Measurements from ENCODE around the gene ZNF93. TPM values are rescaled to one million over a fixed set of nuclear protein-coding genes. Genes with fewer than 3 reads are reported as not detected.
"Not testable (repeated sequence)": the region's sequence is repeated elsewhere in the genome, so short reads cannot be mapped to it uniquely, and the experiment has no call there.

The ZNF93 gene
- total RNA-seq, 1 donor from 2014 or later: 3.9 TPM

DNA sequence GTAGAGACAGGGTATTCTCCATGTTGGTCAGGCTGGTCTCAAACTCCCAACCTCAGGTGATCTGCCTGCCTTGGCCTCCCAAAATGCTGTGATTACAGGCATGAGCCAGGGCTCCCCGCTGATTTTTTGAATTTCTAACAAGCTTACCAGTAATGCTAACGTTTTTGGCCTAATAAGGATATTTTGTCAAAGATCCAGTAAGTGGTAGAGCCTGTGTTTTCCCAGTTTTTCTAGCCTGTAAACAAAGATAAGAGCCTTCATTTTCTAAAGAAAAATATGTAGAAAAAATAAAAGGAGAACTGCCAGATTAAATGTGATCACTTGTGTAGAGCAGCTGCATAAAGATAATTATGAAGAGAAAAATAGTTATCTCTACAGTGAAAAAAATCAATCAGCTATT, 37.7 kb downstream of the ZNF93 start:
- DNase-seq (ENCODE audit: low spot score): no peak

DNA sequence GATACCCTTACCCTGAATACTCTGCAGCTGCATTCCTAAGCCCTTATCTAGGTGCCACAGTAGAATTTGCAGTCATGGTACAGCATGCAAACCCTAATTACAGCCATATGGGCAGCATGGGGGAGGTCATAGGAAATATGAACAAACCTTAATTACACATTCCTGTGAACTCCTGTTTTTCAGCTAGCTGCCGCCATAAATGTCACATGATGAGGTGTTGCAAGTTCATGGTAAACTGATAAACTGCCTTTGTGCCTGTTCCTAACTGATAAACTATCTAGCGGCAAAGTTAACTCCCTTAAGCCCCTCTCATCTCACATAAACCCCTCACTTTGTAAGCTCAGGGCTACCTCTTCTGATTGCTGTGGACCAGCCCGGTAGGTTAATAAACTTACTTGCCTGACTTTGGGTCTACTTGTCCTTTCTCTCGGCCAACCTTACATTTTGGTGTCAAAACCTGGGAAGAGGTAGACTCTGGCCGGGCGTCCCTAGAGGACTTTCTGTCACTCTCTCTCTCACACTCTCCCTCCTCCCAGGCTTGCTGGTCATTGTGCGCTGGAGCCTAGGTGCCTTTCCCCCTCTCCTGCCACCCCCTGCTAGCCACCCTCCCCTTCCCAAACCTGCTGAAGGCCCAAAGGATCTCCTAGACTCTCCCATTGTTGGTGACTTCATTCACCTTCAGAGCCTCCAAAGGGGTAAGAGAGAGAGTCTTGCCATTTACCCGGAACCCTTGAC, 43.3 kb downstream of the ZNF93 start:
- no peak for DNase-seq (ENCODE audit: low spot score)

- DNase-seq (ENCODE audit: low spot score): no peak
Observed at GRCh38 chr19:19944583-19944880, 43.8 kb downstream of the ZNF93 start.

- no peak for DNase-seq (ENCODE audit: low spot score)
Observed at GRCh38 chr19:19946226-19946625, 45.5 kb downstream of the ZNF93 start.

GRCh38 chr19:19948800-19949199, 48.1 kb downstream of the ZNF93 start:
- no peak for DNase-seq (ENCODE audit: low spot score)

GRCh38 chr19:19955208-19955607, 54.5 kb downstream of the ZNF93 start:
- no peak for DNase-seq (ENCODE audit: low spot score)

DNA sequence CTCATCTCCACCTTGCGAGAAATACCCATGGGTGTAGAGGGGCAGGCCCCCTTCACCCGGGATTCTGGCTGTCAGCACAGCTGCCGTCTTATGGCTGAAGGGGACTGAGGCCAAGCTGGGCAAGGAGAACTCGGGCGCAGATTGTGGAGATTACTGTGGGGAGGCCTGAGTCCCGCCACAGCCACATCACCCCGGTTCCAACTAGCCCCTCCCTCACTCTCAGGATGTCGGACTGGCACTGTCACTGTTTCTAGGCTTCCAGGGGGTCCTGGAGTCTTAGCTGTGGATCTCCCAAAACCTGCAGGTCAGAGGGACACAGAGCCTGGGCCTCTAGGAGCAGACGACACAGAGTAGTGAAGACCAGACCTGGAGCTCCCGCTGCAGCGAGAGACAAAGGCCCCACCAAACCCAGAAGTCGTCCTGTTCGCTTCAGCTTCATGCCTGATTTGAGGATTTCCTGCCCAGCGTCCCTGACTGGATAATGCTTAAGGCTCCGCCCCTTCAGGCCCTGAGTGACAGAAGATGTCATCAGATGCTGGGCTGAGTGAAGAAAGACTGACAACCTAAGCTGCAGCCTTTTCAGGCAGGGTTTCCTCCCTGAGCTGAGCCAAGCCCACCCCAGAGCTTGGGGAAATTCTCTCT, 55.8 kb downstream of the ZNF93 start:
- DNase-seq (ENCODE audit: low spot score): no peak

DNA sequence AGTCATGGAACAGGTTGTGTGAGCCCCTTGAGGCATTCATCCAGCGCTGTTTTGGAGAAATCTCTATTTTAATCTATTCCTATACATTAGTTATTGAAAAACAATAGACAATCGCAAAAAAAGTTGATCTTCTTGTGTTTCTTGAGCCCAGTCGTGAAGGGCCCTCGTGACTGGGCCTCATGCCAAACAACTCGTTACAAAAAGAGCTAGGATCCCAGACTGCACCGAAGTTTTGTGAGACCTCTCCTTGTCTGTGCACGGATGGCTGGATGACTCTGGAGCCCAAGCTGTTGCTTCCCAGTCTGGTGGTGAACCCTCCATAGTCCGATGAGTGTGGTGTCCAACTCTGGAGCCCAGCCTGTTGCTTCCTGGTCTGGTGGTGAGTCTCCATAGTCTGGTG, 57.0 kb downstream of the ZNF93 start:
- not testable (repeated sequence) for DNase-seq (ENCODE audit: low spot score)

DNA sequence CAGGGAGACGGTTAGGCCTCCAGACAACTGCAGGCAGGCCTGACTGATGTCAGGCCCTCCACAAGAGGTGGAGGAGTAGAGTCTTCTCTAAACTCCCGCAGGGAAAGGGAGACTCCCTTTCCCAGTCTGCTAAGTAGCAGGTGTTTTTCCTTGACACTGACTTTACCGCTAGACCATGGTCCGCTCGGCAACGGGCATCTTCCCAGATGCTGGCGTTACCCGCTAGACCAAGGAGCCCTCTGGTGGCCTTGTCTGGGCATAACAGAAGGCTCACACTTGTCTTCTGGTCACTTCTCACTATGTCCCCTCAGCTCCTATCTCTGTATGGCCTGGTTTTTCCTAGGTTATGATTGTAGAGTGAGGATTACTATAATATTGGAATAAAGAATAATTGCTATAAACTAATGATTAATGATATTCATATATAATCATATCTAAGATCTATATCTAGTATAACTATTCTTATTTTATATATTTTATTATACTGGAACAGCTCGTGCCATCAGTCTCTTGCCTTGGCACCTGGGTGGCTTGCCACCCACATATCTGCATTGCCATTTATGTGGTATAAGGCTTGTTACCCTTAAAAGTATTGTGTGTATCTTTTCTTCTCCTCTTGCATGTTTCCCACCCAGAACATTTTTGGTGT, 58.5 kb downstream of the ZNF93 start:
- DNase-seq (ENCODE audit: low spot score): peak; percentile 79

DNA sequence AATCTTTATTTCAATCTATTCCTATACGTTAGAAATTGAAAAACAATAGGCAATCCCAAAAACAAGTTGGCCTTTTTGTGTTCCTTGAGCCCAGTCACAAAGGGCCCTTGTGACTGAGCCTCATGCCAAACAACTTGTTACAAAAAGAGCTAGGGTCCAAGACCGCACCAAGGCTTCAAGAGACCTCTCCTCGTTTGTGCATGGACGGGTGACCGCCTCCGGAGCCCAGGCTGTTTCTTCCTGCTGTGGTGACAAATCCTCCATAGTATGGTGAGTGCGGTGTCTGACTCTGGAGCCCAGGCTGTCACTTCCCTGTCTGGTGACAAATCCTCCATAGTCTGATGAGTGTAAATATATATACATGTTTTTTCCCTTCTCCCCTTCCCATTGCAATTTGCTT, 63.7 kb downstream of the ZNF93 start:
- no peak for DNase-seq (ENCODE audit: low spot score)

GRCh38 chr19:19966126-19966525, 65.4 kb downstream of the ZNF93 start:
- not testable (repeated sequence) for DNase-seq (ENCODE audit: low spot score)

DNA sequence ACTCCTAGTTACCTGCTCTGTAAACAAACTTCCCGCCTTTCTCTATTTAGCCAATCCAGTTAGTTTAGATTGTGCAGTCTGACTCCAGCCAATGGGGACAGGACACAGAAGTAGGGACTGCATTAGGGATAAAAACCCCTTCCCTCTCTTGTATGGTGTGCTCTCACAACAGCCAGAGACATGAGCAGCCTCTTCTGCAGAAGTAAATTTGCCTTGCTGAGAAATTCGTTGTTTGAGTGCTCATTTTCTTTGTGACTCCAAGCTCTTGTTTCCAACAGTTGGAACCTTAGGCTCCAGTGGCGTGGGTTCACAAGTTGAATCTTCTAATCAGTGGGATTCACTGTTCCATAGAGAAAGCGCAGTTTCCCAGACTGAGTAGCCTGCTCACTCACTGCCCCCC, 66.1 kb downstream of the ZNF93 start:
- no peak for DNase-seq (ENCODE audit: low spot score)

Other genes with a start within 250 kb of the ZNF93 start
- gene ATP13A1, start 237.3 kb upstream of the ZNF93 start, total RNA-seq: 86.5 TPM
- 9.2 TPM for gene ZNF101, start 232.1 kb upstream of the ZNF93 start, total RNA-seq
- 6.4 TPM for gene ZNF14, start 167.8 kb upstream of the ZNF93 start, total RNA-seq
- 28.9 TPM for gene ZNF506, start 79.2 kb upstream of the ZNF93 start, total RNA-seq
- gene ZNF253, start 35.1 kb upstream of the ZNF93 start, total RNA-seq: 16.0 TPM
- gene ZNF682, start 138.6 kb downstream of the ZNF93 start, total RNA-seq: 6.0 TPM
- 3.9 TPM for gene ZNF90, start 177.1 kb downstream of the ZNF93 start, total RNA-seq

All from mucosa of gallbladder (tissue), 1 donor.